Neutrophil (primary cell): ENCODE data around the gene CFAP92.
A peak's percentile ranks its signal among the peaks of the same experiment; 100 is the strongest.

Source experiments
- H3K27ac ChIP-seq: fragments of 200-600 bp; sonication (generic); 2 replicates; pipeline ENCODE4 v1.5.1; 2016; ENCODE audit warnings: mild to moderate bottlenecking, moderate library complexity
- H3K27me3 ChIP-seq: fragments of 200-600 bp; sonication (generic); 2 replicates; pipeline ENCODE4 v1.6.0; 2016; ENCODE audit warnings: mild to moderate bottlenecking
- H3K36me3 ChIP-seq: fragments of 200-600 bp; sonication (generic); 2 replicates; pipeline ENCODE4 v1.5.1; 2017
- H3K4me1 ChIP-seq, 2 experiments: fragments of 200-600 bp in 1 of 2; sonication (generic) in 1 of 2; 1 replicate in 1 of 2; 2 replicates in 1 of 2; pipeline versions ENCODE4 v1.5.1 to v1.6.1; 2013 to 2016; ENCODE audit warnings: low read depth in 1 of 2, low read length in 1 of 2, mild to moderate bottlenecking in 1 of 2, moderate library complexity in 1 of 2; ENCODE audit not compliant: control insufficient read depth in 1 of 2, insufficient read depth in 1 of 2
- H3K4me3 ChIP-seq, 2 experiments: fragments of 200-600 bp in 1 of 2; sonication (generic) in 1 of 2; 1 replicate in 1 of 2; 2 replicates in 1 of 2; pipeline ENCODE4 v1.5.1; 2013 to 2016; ENCODE audit warnings: low read depth in 1 of 2, low read length in 1 of 2, mild to moderate bottlenecking in 1 of 2, moderate library complexity in 1 of 2
- H3K9me3 ChIP-seq: fragments of 200-600 bp; sonication (generic); 2 replicates; pipeline ENCODE4 v1.5.1; 2016
- TF ChIP-seq, protein P1 (sequence below): fragments of 200-600 bp; sonication (generic); IDR thresholded peaks from 2 replicates; pipeline ENCODE4 v1.5.1; 2016; ENCODE audit warnings: antibody characterized with exemption

Gene CFAP92

DNA sequence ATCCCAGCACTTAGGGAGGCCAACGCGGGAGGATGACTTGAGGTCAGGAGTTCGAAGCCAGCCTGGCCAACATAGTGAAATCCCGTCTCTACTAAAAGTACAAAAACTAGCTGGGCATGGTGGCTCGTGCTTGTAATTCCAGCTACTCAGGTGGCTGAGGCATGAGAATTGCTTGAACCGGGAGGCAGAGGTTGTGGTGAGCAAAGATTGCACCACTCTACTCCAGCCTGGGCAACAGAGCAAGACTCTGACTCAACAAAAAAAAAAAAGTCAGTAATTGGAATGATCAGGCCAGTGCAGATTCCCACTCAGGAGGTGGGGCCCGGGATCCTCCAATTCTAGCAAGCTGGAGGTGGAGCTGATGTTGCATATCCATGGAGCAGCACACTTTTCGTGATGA lies 5.6 kb downstream of the CFAP92 start:
- Histone ChIP-seq H3K27me3 (no peaks in the 10 kb centered on the region), H3K4me1 (peaks cover 26 to 35% of the 10 kb centered on the region in 2 experiments), H3K9me3 (no peaks in the 10 kb centered on the region), H3K27ac (peak overlapping the region; percentile 18), H3K4me3 (no peak overlapping the region), H3K36me3 (no peaks in the 10 kb centered on the region)
- TF ChIP-seq, protein P1, sequence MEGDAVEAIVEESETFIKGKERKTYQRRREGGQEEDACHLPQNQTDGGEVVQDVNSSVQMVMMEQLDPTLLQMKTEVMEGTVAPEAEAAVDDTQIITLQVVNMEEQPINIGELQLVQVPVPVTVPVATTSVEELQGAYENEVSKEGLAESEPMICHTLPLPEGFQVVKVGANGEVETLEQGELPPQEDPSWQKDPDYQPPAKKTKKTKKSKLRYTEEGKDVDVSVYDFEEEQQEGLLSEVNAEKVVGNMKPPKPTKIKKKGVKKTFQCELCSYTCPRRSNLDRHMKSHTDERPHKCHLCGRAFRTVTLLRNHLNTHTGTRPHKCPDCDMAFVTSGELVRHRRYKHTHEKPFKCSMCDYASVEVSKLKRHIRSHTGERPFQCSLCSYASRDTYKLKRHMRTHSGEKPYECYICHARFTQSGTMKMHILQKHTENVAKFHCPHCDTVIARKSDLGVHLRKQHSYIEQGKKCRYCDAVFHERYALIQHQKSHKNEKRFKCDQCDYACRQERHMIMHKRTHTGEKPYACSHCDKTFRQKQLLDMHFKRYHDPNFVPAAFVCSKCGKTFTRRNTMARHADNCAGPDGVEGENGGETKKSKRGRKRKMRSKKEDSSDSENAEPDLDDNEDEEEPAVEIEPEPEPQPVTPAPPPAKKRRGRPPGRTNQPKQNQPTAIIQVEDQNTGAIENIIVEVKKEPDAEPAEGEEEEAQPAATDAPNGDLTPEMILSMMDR: no peak

DNA sequence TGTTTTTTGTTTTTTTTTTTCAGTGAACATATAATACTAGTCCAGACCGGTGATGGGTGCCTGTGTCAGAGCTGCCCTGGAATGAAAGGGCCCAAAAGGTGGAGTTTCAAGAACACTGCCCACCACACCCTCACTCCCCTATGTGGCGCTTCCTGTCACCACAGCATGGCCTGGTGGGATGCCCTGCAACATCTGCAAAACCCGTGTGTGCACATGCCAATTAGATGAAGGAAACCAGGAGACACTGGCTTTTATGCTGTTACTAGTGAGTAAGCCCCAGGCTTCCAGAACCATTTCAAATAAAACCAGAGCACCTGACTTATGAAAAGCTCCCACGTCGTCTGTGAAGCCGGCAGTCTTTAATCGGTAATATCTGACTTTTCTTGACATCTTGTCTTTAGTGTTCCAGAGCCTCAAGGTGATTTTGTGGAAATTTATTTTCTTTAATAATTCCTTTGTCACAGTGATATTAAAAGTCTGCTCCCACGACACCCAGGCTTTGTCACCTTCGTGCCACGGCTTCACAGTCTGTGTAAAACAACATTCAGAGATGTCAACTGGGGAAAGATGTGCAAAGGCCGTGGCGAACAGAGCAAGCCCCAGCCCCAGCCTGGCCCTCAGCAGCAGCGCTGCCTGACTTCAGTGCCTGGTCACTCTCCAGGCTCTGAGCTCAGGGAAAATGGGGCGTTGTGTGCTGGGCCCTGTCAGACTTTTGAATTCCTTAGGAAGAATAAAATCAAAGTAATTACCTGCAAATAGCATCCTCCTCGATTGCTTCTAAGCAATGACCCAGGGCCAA lies 6.4 kb downstream of the CFAP92 start:
- H3K27me3 ChIP-seq: no peaks in the 10 kb centered on the region
- H3K9me3 ChIP-seq: no peaks in the 10 kb centered on the region
- H3K36me3 ChIP-seq: no peaks in the 10 kb centered on the region
- H3K4me1 ChIP-seq: peaks cover 19 to 27% of the 10 kb centered on the region in 2 experiments
- no peak overlapping the region for H3K27ac ChIP-seq
- H3K4me3 ChIP-seq: no peak overlapping the region
- TF ChIP-seq, protein P1: no peak

DNA sequence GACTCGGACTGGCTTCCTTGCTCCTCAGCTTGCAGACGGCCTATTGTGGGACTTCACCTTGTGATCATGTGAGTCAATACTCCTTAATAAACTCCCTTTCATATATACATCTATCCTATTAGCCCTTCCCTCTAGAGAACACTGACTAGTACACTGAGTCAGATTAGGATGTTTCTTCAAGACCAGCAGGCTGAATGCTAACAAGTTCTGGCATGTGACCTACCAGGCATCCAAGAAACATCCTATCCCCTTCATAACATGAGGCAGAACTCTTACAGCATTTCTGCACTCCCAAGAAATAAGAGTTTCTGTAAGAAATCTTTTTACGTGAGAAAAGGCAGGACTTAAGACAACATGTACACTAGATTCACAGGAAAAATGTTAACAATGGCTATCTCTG lies 9.3 kb downstream of the CFAP92 start:
- Histone ChIP-seq H3K27me3 (no peaks in the 10 kb centered on the region), H3K9me3 (no peaks in the 10 kb centered on the region), H3K4me1 (peaks cover 0 to 8% of the 10 kb centered on the region in 2 experiments), H3K27ac (no peak overlapping the region), H3K36me3 (no peaks in the 10 kb centered on the region), H3K4me3 (no peak overlapping the region)
- TF ChIP-seq, protein P1: no peak

DNA sequence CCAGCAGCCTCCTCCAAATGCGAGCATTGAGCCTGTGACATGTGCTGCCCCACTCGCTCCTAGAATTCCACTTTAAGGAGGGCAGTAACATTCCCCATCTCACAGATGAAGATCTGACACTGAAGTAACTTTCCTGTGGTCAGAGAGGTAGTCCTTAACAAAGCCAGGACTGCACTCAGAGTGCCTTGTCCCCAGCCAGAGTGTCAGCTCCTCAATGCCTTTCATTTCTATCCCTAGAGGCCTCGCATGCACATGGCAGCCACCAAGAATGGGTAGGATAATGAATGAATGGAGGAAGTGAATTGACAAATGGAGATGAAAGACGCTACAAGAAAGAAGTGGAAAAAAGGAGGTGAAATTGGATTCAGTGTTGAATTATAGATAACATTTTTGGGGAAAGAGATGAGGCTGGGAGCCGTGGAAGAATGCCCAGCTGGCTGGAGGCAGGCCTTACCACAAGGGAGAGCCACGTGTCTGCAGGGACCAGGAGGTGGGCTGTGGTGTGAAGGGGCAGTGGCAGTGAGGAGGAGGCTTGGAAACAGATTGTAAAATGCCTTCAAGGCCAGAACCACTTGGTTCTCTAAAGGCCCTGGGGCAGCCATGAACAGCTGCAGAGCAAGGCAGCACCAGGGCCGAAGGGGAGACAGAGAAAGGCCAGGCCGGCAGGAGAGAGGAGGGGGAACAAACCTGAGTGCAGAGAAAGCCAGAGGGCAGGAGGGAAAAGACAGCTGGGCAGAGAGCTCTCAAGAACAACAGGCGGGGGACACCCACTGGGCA lies 10.4 kb downstream of the CFAP92 start:
- no peak overlapping the region for H3K4me3 ChIP-seq
- no peaks in the 10 kb centered on the region for H3K9me3 ChIP-seq
- no peaks in the 10 kb centered on the region for H3K36me3 ChIP-seq
- no peak overlapping the region for H3K27ac ChIP-seq
- TF ChIP-seq, protein P1: no peak
- H3K27me3 ChIP-seq: no peaks in the 10 kb centered on the region
- H3K4me1 ChIP-seq: peaks cover 0 to 6% of the 10 kb centered on the region in 2 experiments

DNA sequence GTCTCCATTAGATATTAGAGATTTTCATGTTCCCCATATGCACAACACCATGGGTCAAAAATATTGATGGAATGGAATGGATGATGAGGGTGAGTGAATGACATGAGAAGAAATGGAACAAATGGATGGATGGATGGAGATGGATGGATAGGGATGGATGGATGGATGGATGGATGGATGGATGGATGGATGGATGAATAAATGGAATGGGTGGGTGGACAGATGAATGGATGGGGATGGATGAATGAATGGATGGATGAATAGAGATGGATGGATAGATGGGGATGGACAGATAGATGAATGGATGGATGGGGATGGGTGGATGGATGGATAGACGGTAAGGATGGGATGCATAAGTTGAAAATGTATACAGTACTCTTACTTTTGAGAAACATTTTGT lies 18.6 kb downstream of the CFAP92 start:
- TF ChIP-seq, protein P1: no peak
- H3K9me3 ChIP-seq: no peaks in the 10 kb centered on the region
- no peak overlapping the region for H3K27ac ChIP-seq
- H3K4me3 ChIP-seq: no peak overlapping the region
- no peaks in the 10 kb centered on the region for H3K27me3 ChIP-seq
- H3K36me3 ChIP-seq: no peaks in the 10 kb centered on the region
- H3K4me1 ChIP-seq: peaks cover 22 to 27% of the 10 kb centered on the region in 2 experiments
